Natural killer cell (primary cell): ENCODE data around the gene GRWD1. TPM values are rescaled to one million over a fixed set of nuclear protein-coding genes. Genes with fewer than 3 reads are reported as not detected.

ENCODE experiments used
- ATAC-seq, 3 donors: fragments of 150-1000 bp in 2 of 3; fragments of 200-7000 bp in 1 of 3; cut with Tn5 transposase; 1 replicate in 1 of 3; 2 replicates in 2 of 3; pipeline ENCODE4 v1.10.0; 2021; ENCODE audit warnings: mild to moderate bottlenecking in 2 of 3, moderate library complexity in 2 of 3
- DNase-seq, 2 donors: peaks; one replicate each; pipeline versions ENCODE4 v3.0.0 to v3.0.0-alpha.2; 2013 to 2021; ENCODE audit warnings: mixed read lengths in 1 of 2
- H3K27ac ChIP-seq: one replicate; pipeline ENCODE4 v1.5.1; 2013; ENCODE audit warnings: mild to moderate bottlenecking, low read length
- H3K27me3 ChIP-seq: one replicate; pipeline ENCODE4 v1.6.1; 2013; ENCODE audit warnings: low read length; ENCODE audit not compliant: control insufficient read depth, insufficient read depth
- H3K36me3 ChIP-seq: one replicate; pipeline ENCODE4 v1.6.1; 2013; ENCODE audit warnings: low read length; ENCODE audit not compliant: control insufficient read depth, insufficient read depth
- H3K4me1 ChIP-seq: one replicate; pipeline ENCODE4 v1.6.1; 2013; ENCODE audit warnings: low read length; ENCODE audit not compliant: control insufficient read depth, insufficient read depth
- H3K4me3 ChIP-seq: one replicate; pipeline ENCODE4 v1.5.1; 2013; ENCODE audit warnings: low read length
- H3K9me3 ChIP-seq: one replicate; pipeline ENCODE4 v1.6.1; 2013; ENCODE audit warnings: low read length; ENCODE audit not compliant: control insufficient read depth, insufficient read depth
- H3K27ac Mint-ChIP-seq, 2 donors: one replicate each; pipeline ENCODE4 v1.8.0; 2022; ENCODE audit warnings: mild to moderate bottlenecking in 2 of 2, mixed read lengths in 2 of 2, moderate library complexity in 1 of 2
- H3K27me3 Mint-ChIP-seq, 2 donors: one replicate each; pipeline ENCODE4 v1.8.0; 2022; ENCODE audit warnings: low read depth in 2 of 2, mixed read lengths in 2 of 2
- H3K36me3 Mint-ChIP-seq: one replicate; pipeline ENCODE4 v1.8.0; 2022; ENCODE audit warnings: mixed read lengths
- H3K4me1 Mint-ChIP-seq, 2 donors: one replicate each; pipeline ENCODE4 v1.8.0; 2022; ENCODE audit warnings: mixed read lengths in 2 of 2
- H3K4me3 Mint-ChIP-seq: one replicate; pipeline ENCODE4 v1.8.0; 2022; ENCODE audit warnings: mild to moderate bottlenecking, moderate library complexity, mixed read lengths
- H3K9me3 Mint-ChIP-seq, 2 donors: one replicate each; pipeline ENCODE4 v1.8.0; 2022; ENCODE audit warnings: mixed read lengths in 2 of 2
- CTCF ChIP-seq: fragments of 200-600 bp; IDR thresholded peaks from one replicate; pipeline ENCODE4 v1.8.0; 2022; ENCODE audit warnings: antibody characterized with exemption
- WGBS: methylation state at CpG from one replicate; pipeline ENCODE4 v1.1.7; 2013; ENCODE audit warnings: missing lambda C conversion rate; ENCODE audit not compliant: insufficient coverage; 5-methylcytosine and 5-hydroxymethylcytosine counted together
- intact Hi-C: fragments of 100-400 bp; cut with micrococcal nuclease; formaldehyde crosslinking; loops from one replicate; pipeline ENCODE4 v1.14.2; 2022
- total RNA-seq, 4 donors: library from RNA; stranded (reverse); fragments of 120-200 nt in 1 of 4; gene quantifications; one replicate each; pipeline versions ENCODE4 v1.2.3 to v1.2.4, GENCODE V29; 2013 to 2022

The GRWD1 gene
- 10 to 100 TPM; 14.2 to 29.0 (median 16.7) TPM for total RNA-seq
- total RNA-seq (2013) = 23.0 TPM

GRCh38 chr19:48445606-48446481 is at the start of gene GRWD1:
TSS of gene GRWD1 (plus strand) at chr19:48445983. CDS start at chr19:48446006, 23 bp downstream.
- Histone ChIP-seq H3K36me3 (peaks cover 26% of the 10 kb centered on the region), H3K27me3 (peaks cover 20% of the 10 kb centered on the region), H3K27ac (peak within 1 kb of the TSS; percentile 95), H3K9me3 (no peaks in the 10 kb centered on the region), H3K4me1 (peaks cover 28% of the 10 kb centered on the region), H3K4me3 (peak within 1 kb of the TSS; percentile 95)
- Mint-ChIP-seq H3K27me3 (peaks cover 9 to 20% of the 10 kb centered on the region in 2 donors), H3K36me3 (no peaks in the 10 kb centered on the region), H3K4me1 (peaks cover 30 to 33% of the 10 kb centered on the region in 2 donors), H3K27ac (peak within 1 kb of the TSS; percentile 95 to 96), H3K9me3 (no peaks in the 10 kb centered on the region), H3K4me3 (peak within 1 kb of the TSS; percentile 93)
- TF ChIP-seq CTCF = no peak
- DNase-seq (peak; percentile 76 to 99), ATAC-seq (peak; percentile 85 to 91 (median 88))
- WGBS = under 1% methylated on average over 61 of the region's 61 CpGs
- intact Hi-C loops = no loop called here

DNA sequence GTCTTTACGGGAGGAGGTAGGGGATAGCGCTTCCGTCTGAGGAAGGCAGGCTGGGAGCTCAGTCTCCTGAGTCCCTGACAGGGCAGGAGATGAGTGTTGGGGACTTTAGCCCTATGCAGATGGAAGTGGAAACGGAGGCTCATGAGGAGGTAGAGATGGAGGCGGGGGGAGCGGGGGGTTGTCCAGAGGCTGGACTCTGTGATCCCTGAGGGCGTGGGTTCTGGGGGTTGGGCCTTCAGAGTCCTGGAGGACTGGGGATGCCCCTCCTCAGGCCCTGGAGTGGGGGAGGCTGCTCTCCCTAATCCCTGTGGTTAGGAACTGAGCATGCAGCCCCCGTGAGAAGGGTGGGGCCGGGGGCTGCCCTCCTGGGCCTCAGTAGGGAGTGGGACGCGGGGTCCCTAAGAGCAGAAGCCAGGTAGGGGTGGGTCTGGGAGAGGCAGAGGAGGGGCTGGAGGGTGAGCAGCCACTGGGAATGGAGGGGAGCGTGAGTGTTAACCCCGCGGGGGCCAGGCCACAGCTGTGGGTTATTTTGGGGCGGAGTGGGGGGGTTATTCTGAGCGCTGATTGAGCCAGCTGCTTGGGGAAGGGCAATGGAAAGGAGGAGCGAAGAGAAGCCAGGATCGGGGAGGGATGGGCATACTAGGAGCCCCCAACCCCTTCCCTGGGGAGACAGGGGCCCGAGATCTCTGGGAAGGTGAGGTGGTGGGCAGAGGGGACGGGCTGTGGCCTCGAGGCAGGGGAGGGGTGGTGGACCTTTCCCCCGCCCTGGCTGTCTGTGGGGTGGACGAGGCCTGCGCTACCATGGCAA is 49.6 kb upstream of the GRWD1 start:
- H3K36me3 Mint-ChIP-seq = no peaks in the 10 kb centered on the region
- peaks cover 28 to 60% of the 10 kb centered on the region in 2 donors for H3K4me1 Mint-ChIP-seq
- peaks cover 0 to 3% of the 10 kb centered on the region in 2 donors for H3K9me3 Mint-ChIP-seq
- peaks cover 12 to 43% of the 10 kb centered on the region in 2 donors for H3K27me3 Mint-ChIP-seq
- no peak overlapping the region for H3K27ac ChIP-seq
- H3K36me3 ChIP-seq = no peaks in the 10 kb centered on the region
- DNase-seq (no peak), ATAC-seq (no peak)
- no peaks in the 10 kb centered on the region for H3K9me3 ChIP-seq
- H3K4me3 Mint-ChIP-seq = no peak overlapping the region
- no peak overlapping the region for H3K4me3 ChIP-seq
- H3K4me1 ChIP-seq = peaks cover 65% of the 10 kb centered on the region
- peak overlapping the region in 1 of 2 donors; percentile 24 for H3K27ac Mint-ChIP-seq
- peaks cover 37% of the 10 kb centered on the region for H3K27me3 ChIP-seq
- intact Hi-C loops = no loop called here
- no peak for TF ChIP-seq CTCF
- 60% methylated on average over 24 of the region's 24 CpGs for WGBS

DNA sequence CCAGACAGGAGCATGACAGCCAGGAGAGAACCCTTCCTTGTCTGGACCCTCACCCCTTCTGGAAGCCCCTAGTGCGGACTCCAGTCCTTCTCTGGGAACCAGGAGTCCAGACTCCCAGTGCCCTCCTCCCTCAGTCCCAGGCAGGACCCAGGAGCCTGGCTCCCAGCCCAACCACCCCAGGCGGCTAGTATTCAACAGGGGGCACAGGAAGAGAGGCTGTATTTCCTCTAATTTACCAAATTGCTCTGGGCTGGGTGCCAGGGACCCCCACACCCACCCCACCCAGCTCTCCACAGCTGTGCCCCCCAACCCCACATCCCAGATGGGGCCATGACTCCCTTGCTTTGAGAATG is 49.0 kb upstream of the GRWD1 start:
- intact Hi-C loops = no loop called here
- TF ChIP-seq CTCF = no peak
- ATAC-seq (no peak), DNase-seq (no peak)
- WGBS = 52% methylated on average over 2 of the region's 2 CpGs
- H3K27ac Mint-ChIP-seq = peak overlapping the region in 1 of 2 donors; percentile 79
- peaks cover 37% of the 10 kb centered on the region for H3K27me3 ChIP-seq
- H3K27me3 Mint-ChIP-seq = peaks cover 12 to 40% of the 10 kb centered on the region in 2 donors
- no peak overlapping the region for H3K4me3 Mint-ChIP-seq
- H3K36me3 ChIP-seq = no peaks in the 10 kb centered on the region
- H3K4me1 Mint-ChIP-seq = peaks cover 30 to 56% of the 10 kb centered on the region in 2 donors
- no peaks in the 10 kb centered on the region for H3K36me3 Mint-ChIP-seq
- H3K27ac ChIP-seq = no peak overlapping the region
- no peak overlapping the region for H3K4me3 ChIP-seq
- H3K9me3 Mint-ChIP-seq = peaks cover 0 to 3% of the 10 kb centered on the region in 2 donors
- peaks cover 59% of the 10 kb centered on the region for H3K4me1 ChIP-seq
- no peaks in the 10 kb centered on the region for H3K9me3 ChIP-seq
